Fibroblast of mammary gland (primary cell): ENCODE data around the gene GRIA1.
A peak's percentile ranks its signal among the peaks of the same experiment; 100 is the strongest.

Experiments used
- DNase-seq: peaks from one replicate; pipeline ENCODE4 v3.0.0-alpha.2; 2010; ENCODE audit warnings: low read depth
- H3K4me3 ChIP-seq: 2 replicates; pipeline ENCODE4 v1.5.1; 2011; ENCODE audit warnings: low read depth, mild to moderate bottlenecking, low read length, moderate library complexity; ENCODE audit not compliant: control insufficient read depth
- CTCF ChIP-seq: conservative IDR thresholded peaks from 2 replicates; pipeline ENCODE4 v1.5.1; 2011; ENCODE audit warnings: low read depth, low read length, inconsistent platforms; ENCODE audit not compliant: control insufficient read depth, insufficient read depth

GRIA1 gene

DNA sequence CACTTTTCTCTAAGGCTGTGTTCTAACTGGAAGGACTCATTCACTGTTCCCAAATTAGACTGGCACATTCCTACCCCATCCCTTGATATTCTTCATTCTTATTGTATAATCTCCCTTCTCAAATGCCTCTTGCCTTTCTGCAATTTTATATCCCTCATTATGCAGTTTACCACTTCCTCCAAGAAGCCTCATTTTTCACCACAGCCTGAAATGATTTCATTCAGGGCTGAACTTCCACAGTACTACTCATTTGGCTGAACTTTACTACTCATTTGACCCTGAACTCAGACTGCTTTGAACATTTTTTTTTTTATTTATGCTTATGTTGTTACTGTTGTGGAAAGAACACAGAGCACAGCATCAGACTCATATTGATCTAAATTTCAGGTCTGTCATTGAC is 32.7 kb downstream of the GRIA1 start:
- H3K4me3 ChIP-seq: no peak overlapping the region
- peak; percentile 85 for DNase-seq
- no peak for TF ChIP-seq CTCF

- TF ChIP-seq CTCF: no peak
- peak; percentile 82 for DNase-seq
- no peak overlapping the region for H3K4me3 ChIP-seq
Measured at GRCh38 chr5:153523831-153524230, 33.4 kb downstream of the GRIA1 start.

- no peak overlapping the region for H3K4me3 ChIP-seq
- TF ChIP-seq CTCF: no peak
- DNase-seq: no peak
Measured at GRCh38 chr5:153525536-153525935, 35.1 kb downstream of the GRIA1 start.

GRCh38 chr5:153530357-153531143 is 40.1 kb downstream of the GRIA1 start:
- DNase-seq: no peak
- no peak for TF ChIP-seq CTCF
- no peak overlapping the region for H3K4me3 ChIP-seq

GRCh38 chr5:153533546-153533945 is 43.1 kb downstream of the GRIA1 start:
- TF ChIP-seq CTCF: no peak
- H3K4me3 ChIP-seq: no peak overlapping the region
- DNase-seq: no peak

GRCh38 chr5:153534102-153534501 is 43.6 kb downstream of the GRIA1 start:
- TF ChIP-seq CTCF: no peak
- peak; percentile 56 for DNase-seq
- no peak overlapping the region for H3K4me3 ChIP-seq
